ENCODE data around the gene PRR30.

The PRR30 gene

DNA sequence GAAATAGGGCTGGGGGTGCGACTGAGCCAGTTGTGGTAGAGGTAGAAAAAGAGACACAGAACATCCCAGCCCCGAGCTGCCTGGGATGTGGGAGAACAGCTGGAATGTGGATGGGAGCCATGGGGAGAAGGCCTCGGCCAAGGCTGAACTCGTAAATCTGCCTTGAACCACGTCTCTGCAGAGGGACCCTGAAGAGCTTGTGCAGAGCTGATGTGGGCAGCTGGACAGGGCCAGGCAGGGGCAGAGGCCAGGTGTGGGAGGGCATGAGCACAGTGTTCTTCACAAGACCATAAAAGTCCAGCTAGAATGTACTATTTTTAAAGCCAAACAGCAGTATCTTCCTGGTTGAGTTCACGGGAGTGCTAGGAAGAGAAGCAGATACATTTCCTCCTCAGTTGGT is 15.3 kb upstream of the PRR30 start:
- no peak for DNase-seq (ENCODE audit: low read depth in 2 of 2)

DNA sequence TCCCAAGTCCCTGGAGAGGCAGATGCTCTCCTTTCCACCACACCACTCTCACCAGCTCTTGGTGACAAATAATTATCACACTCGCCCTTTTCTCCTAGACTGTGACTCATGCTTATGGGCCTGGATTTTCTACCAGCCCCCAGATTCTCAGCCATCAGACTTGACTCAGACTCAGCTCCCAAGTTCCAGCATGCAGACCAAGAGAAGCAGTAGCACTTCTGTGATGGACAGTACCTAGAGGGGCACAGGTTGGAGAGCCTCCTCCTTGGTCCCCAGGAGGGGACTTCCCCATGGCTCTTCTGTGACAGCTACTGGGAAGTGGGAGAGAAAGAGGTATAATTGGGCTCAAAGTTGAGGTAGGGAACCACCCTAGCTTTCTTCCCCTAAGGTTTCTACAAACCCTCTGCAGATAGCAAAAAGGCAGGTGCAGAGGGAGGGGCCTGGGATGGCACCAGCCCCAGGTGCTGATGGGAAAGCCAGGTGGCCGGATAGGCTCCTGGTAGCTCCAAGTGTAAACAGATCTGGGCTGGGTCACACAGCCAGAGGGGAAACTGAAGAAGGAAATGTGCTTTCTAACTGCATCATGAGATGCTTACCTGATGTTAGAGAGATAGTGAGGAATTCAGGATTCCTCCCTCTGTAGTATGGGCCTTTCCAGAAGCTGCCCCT is 13.7 kb upstream of the PRR30 start:
- no peak for DNase-seq (ENCODE audit: low read depth in 2 of 2)

DNA sequence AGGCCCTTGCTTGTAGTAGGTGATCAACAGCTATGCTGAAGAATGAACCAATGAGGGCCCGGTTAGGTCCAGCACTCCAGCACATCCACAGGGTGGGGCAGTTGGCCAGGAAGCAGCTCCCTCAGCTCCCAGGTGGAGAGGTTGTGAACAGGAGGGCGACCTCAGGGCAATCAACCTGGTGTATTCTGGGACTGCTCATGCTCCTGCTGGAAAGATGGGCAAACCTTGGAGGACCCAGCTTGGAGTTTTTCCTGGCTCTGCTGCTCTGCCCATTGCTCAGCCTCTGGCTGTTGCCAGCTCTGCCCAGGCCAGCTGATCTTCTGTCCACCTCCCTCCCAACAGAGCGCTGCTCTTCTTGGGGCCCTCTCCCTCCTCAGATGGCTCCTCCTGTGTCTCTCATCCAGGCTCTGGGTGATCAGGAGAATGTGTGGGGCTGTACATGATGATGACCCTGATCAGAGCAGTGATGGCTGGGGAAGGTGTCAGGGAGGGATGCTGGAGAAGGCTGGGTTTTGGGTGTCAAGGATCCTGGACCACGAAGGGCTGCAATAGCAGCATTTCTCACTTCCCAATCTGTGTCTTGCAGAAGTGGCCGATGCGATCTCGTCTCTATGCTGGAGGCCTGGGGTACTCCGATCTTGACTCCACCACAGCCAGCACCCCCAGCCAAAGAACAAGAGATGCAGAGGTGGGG is 13.0 kb upstream of the PRR30 start:
- no peak for DNase-seq (ENCODE audit: low read depth in 2 of 2)

DNA sequence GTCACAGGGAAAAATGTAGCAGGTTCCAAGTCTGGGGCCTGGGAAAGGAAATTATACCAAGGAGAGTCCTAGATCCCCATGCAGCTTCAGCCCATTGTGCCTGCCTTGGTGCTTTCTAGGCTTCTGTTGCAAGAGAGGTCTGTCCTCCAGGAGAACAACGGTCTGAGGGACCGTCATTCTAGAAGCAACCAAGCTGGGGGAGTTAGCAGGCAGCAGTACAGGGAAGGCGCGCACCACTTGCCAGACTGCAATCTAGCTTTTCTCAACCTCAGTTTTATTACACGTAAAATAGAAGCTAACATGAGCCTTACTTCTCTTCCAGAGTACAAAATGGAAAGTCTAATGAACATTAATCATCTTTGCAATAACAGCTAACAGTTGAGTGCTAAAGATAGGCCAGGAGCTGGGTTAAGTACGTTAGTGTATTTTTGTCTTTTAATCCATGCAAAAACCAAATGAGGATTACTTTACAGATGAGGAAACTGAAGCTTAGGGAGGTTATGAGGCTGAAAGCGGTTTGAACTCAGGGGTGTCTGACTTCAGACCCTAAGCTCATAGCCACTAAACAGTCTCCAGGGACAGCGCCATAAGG is 11.5 kb upstream of the PRR30 start:
- DNase-seq (ENCODE audit: low read depth in 2 of 2): no peak

DNA sequence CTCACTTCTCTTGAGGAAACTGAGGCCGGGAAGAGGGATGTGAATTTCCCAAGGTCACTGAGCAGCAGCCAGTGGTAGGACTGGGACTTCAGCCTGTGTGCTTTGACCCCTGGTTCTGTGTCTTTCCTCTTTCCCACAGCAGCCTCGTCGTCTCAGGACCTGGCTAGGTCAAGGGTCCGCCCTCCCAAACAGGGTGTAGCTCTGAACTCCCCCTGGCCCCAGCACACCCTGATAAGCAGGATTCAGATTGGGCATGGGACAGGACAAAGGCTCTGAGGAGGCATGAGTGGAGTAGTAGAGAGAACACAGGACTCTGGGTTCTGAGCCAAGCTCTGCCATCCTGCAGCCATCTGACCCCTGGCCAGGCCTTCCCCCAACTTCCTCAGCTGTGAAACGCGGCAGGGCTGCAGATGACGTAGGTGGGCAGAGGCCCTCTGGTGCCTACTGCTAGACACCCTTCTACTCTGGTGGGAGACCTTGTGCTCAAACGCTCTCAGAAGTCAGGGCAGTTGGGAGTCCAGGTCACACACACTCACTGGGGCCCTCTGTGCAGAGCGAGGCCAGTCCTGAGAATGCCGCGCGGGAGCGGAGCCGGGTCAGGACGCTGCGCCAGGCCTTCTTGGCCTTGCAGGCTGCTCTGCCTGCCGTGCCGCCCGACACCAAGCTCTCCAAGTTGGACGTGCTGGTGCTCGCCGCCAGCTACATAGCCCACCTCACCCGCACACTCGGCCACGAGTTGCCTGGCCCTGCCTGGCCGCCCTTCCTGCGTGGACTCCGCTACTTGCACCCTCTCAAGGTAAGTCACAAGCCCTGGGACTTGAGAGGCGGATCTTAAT is 10.6 kb upstream of the PRR30 start:
- DNase-seq (ENCODE audit: low read depth in 2 of 2): no peak

DNA sequence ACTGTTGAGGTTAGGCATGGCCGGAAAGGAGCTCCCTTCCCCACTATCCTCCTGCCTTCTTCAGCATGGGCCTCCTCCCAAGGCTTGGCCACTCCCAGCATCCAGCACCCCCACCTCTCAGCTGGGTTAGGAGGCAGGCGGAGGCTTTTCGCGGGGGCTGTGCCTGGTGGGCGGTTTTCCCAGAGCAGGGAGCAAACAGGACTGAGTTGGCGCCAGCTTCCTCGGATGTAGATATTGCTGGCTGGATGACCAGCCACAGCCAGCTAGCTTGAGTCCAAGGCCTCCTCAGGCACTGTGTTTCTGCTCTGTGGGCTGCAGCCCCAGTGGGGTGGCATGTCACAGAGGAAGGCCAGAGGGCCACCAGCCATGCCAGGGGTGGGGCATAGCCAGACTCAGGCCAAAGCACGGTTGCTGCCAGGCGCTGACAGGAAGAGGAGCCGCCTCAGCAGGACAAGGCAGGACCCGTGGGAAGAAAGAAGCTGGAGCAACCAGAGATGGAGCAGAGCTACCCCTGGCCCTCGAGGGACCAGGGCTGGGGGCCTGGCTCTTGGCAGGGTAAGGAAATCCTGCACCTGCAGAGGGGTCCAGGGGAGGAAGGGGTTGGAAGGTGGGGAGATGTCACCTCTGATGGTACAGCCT is 9.7 kb upstream of the PRR30 start, which contains the start of gene TCF23:
Gene TCF23 (plus strand): TSS at position 204 of the 639 bp plus-strand sequence. CDS start 130 bp downstream, at position 334.
- DNase-seq (ENCODE audit: low read depth in 2 of 2): no peak

DNA sequence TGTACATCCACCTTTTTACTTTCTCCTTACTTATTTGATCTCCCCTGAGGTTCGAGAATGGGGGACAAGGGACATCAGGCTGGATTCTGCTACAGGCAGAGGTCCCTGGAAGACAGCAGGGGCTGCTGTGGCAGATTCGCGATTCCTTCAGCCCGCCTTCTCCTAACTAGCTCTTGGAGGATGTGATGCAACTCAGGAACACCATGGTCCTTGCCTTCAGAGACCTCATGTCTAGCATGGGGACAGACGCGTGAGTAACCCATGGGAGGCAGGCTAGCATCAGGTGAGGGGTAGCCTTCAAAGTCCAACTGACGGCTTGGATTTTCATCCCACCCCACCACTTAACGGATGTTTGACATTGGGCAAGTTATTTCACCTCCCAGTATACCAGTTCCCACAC is 8.7 kb upstream of the PRR30 start:
- DNase-seq (ENCODE audit: low read depth in 2 of 2): no peak

DNA sequence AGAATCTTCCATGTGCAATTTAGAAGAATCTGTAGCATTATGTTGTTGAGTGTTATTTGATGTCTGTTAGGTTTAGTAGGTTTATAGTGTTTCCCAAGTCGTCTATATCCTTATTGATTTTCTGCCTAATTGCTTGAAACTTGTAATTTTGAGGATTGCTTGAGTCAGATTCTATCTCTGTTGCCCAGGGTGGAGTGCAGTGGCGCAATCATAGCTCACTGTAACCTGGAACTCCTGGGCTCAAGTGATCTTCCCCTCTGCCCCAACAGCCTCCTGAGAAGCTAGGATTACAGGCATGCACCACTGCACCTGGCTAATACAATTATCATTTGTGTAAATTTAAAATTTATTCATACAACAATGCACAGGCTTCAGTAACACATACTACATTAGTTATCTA is 6.5 kb upstream of the PRR30 start:
- DNase-seq (ENCODE audit: low read depth in 2 of 2): no peak

DNA sequence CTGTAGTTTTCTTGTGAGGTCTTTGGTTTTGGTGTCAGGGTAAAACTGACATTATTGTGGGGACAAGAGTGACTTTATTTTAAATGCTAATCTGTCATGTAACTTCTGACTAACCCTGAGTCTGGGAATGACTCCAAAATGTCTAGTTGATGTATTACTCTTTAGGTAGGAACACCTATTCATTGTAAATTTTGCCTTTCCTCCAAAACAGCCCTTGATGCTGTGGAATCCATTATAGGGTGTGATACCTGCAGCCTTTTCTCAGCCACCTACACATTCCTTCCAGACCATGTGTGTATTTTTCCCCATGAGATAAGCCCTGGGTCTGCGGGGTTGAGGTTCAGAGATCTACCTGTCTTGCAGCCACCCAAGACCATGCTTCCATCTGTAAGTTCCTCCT is 4.1 kb upstream of the PRR30 start:
- no peak for DNase-seq (ENCODE audit: low read depth in 2 of 2)

DNA sequence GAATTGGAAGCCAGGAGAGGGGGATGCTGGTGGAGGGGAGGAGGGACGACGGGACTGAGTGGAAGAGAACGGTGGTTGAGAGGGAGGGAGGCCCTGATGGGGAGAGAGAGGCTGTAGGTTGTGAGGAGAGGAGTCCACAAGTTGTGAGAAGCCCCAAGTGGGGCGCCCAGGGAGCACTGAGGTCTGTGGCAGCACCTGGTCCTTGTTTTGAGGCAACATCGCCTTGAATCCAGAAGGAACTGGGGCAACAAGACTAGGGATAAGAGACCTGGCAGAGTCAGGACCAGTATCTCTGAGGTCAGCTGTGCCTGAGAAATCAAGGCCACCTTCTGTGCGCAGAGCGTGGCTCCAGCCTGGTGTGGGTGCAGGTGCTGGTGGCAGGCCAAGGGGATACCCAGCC is 1.1 kb downstream of the PRR30 start:
- DNase-seq (ENCODE audit: low read depth in 2 of 2): no peak

DNA sequence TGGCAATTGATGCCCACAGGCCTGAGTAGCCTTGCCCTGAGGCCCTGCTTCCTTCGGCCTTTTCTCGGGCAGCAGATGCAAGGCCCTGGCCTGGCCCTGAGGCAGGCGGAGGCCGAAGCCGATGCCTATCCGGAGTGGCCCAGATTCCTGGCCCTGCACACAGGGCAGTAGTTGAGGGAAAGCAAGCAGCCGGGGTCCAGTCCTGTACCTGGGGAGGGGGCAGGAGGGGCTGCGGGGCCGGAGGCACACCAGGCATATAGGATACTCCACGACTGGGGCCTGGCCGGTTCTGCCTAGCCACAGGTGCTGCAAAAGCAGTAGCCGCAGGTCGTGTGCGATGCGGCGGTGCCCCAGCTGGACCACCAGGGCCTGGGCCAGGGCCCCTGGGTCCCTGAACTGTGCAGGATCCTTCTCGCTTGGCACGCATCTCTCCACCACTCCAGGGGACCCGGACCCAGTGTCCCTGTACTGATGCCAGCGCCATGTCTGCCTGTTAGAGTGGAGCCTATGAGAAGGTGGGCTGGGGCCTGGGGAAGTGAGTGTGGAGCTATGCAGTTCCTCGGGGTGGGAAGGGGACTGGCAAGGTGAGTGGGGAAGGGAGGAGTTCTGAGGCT is 1.8 kb downstream of the PRR30 start:
- no peak for DNase-seq (ENCODE audit: low read depth in 2 of 2)

DNA sequence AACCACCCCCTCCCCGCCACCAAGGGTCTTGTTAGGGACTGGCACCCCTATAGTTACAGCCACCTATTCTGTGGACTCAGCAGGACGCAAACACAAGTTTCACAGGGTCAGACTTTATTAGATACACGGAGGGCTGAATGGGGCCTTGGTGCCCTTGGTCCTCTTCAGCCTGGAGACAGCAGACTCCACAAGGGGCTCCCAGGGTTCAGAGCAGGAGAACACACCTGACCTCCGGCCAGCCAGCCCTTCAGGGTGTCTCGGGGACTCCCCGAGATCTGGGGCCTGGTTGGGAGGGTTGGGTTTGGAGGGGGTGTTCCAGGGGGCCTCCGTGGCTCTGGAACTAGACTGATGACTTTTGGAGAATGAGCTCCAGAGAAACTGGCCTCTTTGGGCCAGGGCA is 2.5 kb downstream of the PRR30 start:
- DNase-seq (ENCODE audit: low read depth in 2 of 2): no peak

DNA sequence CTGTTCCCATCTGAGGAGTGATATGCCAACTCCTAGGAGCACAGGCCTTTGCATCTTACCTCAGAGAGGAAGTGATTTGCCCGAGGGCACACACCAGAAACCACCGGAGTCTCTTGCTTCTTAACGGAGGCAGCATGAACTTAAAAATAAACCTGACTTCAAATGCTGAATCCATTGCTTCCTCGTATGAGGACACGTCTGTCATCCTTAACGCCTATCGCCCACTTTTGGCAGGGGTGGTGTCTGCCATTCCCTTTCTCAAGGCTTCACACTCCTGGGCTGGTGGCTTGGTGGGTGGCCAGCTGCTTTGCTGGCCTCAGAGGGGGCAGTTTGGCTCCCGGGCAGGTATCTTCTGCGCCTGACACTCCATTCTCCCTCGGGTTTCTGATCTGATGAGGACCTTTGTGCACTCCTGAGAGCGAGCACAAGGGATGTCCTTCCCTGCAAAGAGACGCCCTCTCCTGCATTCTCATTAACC is 3.7 kb downstream of the PRR30 start:
- DNase-seq (ENCODE audit: low read depth in 2 of 2): no peak

DNA sequence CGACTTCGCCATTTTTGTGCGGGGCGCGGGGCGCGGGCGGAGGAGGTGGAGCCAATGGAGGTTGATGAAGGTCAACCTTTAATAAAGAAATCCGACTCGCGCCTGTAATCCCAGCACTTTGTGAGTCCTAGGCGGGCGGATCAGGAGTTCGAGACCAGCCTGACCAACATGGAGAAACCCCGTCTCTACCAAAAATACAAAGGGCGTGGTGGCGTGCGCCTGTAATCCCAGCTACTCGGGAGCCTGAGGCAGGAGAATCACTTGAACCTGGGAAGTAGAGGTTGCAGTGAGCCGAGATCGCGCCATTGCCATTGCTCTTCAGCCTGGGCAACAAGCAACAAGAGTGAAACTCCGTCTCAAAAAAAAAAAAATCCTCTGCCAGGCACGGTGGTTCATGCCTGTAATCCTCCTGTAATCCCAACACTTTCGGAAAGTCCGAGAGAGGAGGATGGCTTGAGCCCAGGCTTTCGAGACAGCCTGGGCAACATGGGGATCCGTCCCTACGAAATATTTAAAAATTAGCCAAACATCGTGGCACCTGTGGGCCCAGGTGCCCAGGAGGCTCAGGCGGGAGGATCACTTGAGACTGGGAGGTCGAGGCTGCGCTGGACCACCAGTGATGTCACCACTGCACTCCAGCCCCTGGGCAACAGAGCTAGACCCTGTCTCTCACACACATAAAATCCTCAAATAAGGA is 4.3 kb downstream of the PRR30 start:
- no peak for DNase-seq (ENCODE audit: low read depth in 2 of 2)

DNA sequence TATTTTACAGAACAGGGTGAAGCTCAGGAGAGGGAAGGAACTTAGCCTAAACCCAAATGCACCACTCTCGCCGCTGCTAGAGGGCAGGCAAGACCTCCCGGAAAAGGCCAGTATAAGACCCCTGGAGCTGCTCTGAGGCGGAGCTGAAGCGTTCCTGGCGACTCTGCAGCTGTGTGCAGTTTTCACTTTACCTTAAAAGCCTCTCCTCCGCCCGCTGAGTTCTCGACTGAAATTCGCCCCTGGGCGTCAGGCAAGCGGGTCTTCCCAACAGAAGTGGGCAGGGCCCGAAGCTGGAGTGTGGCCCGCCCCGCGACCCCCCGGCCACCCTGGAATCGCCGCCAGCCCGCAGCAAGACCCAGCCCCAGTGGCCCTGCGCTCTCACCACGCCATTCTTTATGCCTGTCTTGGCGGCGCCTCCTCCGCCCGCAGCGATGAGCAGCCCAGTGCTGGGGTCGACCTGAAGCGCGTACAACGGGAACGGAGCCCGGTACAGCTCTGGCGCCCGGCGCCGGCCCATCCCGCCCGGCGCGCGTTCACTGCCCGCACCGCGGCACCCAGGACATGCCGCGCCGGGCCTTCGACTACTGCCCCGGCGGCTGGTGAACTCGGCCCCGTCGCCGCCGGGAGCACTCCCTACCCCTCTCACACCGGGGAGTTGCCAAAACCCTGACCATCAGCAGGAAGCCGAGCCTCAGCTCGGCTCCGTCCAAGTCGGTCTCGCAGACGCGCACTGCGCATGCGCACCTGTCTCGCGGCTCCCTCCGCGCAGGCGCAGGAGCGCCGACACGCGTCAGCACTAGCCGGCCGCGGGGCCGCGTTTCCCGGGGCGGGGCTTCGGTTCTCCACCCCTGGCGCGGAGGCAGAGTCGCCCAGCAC is 5.1 kb downstream of the PRR30 start, which contains the start of gene PREB:
Gene PREB (minus strand): TSS at position 732 of the 876 bp plus-strand sequence. CDS start 215 bp downstream, at position 517.
- peak; percentile 93 to 98 for DNase-seq (ENCODE audit: low read depth in 2 of 2)

DNA sequence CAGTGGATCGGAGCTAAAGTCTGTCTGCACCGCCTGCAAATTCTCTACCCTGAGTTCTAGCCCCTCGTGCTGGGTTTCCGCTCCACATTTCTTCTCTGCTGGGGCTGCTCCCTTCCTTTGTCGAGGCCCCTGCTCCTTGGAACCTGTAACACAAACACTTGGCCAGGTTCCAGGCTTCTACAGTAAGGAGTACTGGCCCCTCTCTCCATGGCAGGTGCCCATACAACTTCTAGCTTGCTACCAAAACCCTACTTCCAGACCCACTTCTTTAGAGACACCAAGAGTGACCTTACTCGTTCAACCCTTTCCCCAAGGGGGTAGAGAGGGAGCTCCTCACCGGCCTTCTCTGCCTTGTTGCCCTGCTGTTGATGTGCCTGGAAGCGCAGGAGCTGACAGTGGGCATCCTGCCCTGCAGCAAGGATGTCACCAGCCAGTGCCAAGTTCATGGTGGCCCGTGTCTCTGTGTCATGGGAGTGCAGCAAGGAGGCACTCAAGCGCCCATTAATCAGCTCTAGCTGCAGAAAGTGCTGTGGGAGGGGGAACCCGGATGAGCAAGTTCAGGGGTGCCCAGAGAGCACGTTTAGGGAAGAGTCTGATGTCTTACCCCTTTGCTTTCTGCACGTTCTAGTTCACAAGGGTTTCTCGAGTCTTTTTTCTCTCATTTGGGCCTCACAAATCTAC is 5.9 kb downstream of the PRR30 start:
- no peak for DNase-seq (ENCODE audit: low read depth in 2 of 2)

DNA sequence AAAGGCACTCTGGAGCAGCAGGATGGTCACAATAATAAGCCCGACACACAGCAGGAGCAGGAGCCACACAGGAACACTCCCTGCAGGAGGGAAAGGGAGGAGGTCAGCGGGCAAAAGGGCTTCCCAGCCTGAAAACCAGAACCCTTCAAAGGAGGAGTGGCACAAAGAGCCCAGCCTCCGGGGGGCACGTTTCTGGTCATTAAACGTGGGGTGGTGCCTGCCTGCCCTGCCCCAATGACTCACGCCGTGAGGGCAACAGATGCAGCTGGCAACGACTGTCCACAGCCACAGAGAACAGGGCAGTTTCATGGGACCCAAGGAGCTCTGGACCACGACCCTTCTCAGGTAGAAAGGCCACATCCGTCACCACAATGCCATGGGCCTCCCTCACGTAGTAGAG is 7.8 kb downstream of the PRR30 start:
- no peak for DNase-seq (ENCODE audit: low read depth in 2 of 2)

DNA sequence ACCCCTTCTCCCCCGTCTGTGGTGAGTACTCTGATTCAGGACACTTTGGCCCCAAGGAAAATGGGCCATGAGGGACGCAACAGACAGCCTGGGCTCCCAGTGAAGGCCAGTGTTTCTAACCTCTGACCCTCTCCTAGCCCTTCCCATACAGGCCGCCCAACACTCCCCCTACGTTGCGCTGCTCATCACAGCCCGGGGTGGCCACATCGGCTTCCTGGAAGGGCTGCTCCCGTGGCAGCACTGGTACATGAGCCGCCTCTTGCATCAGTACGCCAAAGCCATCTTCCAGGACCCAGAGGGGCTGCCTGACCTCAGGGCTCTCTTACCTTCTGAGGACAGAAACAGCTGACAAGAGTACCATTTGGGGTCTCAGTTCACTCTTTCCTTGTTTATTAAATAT is 8.8 kb downstream of the PRR30 start:
- DNase-seq (ENCODE audit: low read depth in 2 of 2): no peak

All from stimulated activated CD8-positive, alpha-beta memory T cell treated with anti-CD3 and anti-CD28 coated beads, Interleukin-7, amount 100 ng/mL, for 4 hours (primary cell).